Measurements from ENCODE around the gene TFPT. TPM values are rescaled to one million over a fixed set of nuclear protein-coding genes. Genes with fewer than 3 reads are reported as not detected.

TFPT gene
- total RNA-seq, 1 donor from 2014 or later, result 22.1 TPM

DNA sequence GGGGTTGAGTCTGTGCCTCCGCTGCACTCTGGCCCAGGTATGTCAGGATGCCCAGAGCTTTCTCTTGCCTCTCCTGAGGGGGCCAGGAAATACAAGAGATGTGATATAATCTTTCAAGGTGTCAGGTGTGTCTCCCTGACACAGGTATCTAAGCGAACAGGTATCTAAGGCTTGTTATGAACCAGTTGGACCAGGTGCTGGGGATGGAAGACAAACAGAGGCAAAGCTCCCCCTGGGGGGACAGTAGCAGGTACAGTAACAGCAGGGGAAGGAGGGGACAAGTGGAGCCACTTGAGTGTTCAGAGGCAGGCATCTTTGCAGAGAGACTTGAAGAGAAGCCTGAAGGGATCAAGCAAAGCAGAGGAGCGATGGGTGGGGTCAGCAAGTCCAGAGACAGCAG is 41.5 kb upstream of the TFPT start:
- no peak for TF ChIP-seq CTCF (IDR thresholded peaks at IDR 0.05)
- no peaks in the 10 kb centered on the region for H3K27me3 ChIP-seq (ENCODE audit: low read depth)
- peaks cover 63% of the 10 kb centered on the region for H3K36me3 ChIP-seq
- no peak overlapping the region for H3K4me3 ChIP-seq
- DNase-seq (no peak), ATAC-seq (no peak)
- intact Hi-C loops (cut with DNase I), result no loop called here
- no peak overlapping the region for H3K27ac ChIP-seq
- H3K9me3 ChIP-seq, result no peaks in the 10 kb centered on the region
- H3K4me1 ChIP-seq, result peaks cover 28% of the 10 kb centered on the region

GRCh38 chr19:54156490-54156889 is 41.0 kb upstream of the TFPT start:
- Histone ChIP-seq H3K36me3 (peaks cover 68% of the 10 kb centered on the region), H3K27ac (no peak overlapping the region)

DNA sequence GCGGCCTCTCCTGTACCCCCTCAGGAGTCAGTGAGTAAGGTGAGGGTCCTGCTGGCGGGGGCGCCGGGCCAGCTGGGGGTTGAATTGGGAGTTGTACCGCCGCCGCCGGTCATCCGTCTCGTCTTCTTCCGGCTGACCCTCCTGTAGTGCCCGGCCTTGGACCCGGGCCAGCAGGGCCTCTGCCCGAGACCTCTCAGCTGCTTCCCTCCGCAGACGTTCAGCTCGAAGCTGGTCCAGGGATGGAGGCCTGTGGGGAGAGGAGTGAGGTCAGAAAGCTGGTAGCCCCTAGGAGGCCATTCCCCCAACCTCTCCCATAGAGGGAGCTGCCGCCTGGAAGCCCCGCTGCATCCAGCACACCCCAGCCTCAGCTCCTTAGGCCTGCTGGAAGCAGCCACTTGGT is 40.2 kb upstream of the TFPT start:
- Histone ChIP-seq H3K9me3 (no peaks in the 10 kb centered on the region), H3K4me3 (no peak overlapping the region), H3K4me1 (peaks cover 19% of the 10 kb centered on the region), H3K27me3 (ENCODE audit: low read depth) (no peaks in the 10 kb centered on the region), H3K36me3 (peaks cover 76% of the 10 kb centered on the region), H3K27ac (no peak overlapping the region)
- DNase-seq (no peak), ATAC-seq (no peak)
- intact Hi-C loops (cut with DNase I), result no loop called here
- TF ChIP-seq CTCF (IDR thresholded peaks at IDR 0.05), result no peak

More at GRCh38 chr19:54156490-54156889, 41.0 kb upstream of the TFPT start:
- DNase-seq (no peak), ATAC-seq (no peak)
- intact Hi-C loops (cut with DNase I), result no loop called here
- Histone ChIP-seq H3K4me3 (no peak overlapping the region), H3K27me3 (ENCODE audit: low read depth) (no peaks in the 10 kb centered on the region), H3K9me3 (no peaks in the 10 kb centered on the region), H3K4me1 (peaks cover 24% of the 10 kb centered on the region)
- no peak for TF ChIP-seq CTCF (IDR thresholded peaks at IDR 0.05)

DNA sequence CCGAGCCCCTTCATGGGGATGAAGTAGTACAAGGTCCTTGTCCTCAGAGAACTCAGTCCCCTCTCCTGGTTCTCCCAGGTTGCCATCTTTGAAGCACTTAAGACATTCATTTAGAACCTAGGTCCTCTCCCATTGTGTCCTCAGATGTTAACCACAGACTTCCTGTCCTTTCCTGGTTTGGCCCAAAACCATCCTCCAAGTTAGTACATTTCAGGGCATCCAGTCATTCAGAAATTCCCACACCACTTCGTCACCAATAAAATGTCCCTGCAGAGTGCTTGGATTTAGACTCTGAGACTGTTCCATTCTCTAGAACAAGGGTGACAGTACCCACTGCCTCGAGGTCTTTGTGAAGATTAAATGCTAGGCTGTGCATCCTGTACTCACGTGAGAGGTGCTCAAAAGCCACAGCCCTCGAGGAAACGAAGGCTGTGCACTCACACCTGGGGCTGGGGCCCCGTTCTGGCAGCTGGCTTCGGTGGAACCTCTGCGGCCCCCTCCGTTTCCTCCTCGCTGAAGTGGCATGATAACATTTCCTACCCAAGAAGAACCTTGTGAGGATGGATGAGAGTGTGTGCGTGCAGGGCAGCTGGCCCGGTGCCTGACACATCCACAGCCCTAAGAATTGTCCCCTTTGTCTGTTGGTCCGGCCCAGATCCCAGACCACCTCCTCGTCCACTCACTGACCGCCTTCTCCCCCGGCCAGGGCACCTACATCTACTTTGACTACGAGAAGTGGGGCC is 39.3 kb upstream of the TFPT start:
- H3K4me1 ChIP-seq, result peaks cover 12% of the 10 kb centered on the region
- DNase-seq, result no peak

DNA sequence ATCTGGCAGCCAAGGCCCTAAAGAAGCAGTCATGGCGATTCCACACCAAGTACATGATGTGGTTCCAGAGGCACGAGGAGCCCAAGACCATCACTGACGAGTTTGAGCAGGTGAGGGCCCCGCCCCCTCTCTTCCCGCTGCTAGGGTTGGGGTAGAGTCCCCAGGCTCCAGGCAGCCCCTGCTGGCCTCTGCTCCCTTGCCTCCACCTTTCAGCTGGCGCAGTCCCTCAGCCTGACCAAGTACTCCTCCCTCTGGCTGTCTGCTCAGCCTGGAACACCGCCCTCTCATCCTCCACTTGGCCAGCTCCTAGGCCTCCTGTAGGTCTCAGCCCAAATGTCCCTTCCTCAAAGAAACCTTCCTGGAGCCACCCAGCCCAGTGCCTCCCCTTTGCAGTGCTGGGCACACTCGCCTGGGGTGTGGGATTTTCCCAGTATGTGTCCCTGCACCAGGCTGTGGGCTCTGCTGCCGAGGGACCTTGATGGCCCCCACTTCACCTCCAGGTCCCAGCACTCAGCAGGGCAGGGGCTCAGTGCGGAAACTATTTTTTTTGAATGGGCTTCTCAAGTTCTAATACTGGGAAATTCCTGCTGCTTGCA is 38.4 kb upstream of the TFPT start:
- intact Hi-C loops (cut with DNase I), result no loop called here
- H3K27me3 ChIP-seq (ENCODE audit: low read depth), result no peaks in the 10 kb centered on the region
- DNase-seq (no peak), ATAC-seq (no peak)
- peaks cover 94% of the 10 kb centered on the region for H3K36me3 ChIP-seq
- TF ChIP-seq CTCF (IDR thresholded peaks at IDR 0.05), result no peak
- H3K27ac ChIP-seq, result no peak overlapping the region
- H3K9me3 ChIP-seq, result no peaks in the 10 kb centered on the region
- H3K4me3 ChIP-seq, result no peak overlapping the region
- peaks cover 10% of the 10 kb centered on the region for H3K4me1 ChIP-seq

More for the DNA sequence above, 39.3 kb upstream of the TFPT start:
- Histone ChIP-seq H3K27me3 (ENCODE audit: low read depth) (no peaks in the 10 kb centered on the region), H3K9me3 (no peaks in the 10 kb centered on the region), H3K4me3 (no peak overlapping the region), H3K36me3 (peaks cover 85% of the 10 kb centered on the region), H3K27ac (no peak overlapping the region)
- intact Hi-C loops (cut with DNase I), result no loop called here
- no peak for ATAC-seq
- TF ChIP-seq CTCF (IDR thresholded peaks at IDR 0.05), result no peak

All from lower lobe of right lung (tissue), 2 donors.